Activated T-cell treated with anti-CD3 and anti-CD28 coated beads for 4 hours (primary cell): ENCODE data around the gene ATP2C2.
"Not testable (repeated sequence)": the region's sequence is repeated elsewhere in the genome, so short reads cannot be mapped to it uniquely, and the experiment has no call there.

Experiments
- DNase-seq: peaks from one replicate; pipeline ENCODE4 v3.0.0-alpha.2; 2020

Gene ATP2C2

GRCh38 chr16:84425696-84426095 is 57.4 kb downstream of the ATP2C2 start:
- DNase-seq = no peak

GRCh38 chr16:84426804-84427203 is 58.5 kb downstream of the ATP2C2 start:
- no peak for DNase-seq

- DNase-seq = no peak
Observed at GRCh38 chr16:84427553-84427952, 59.2 kb downstream of the ATP2C2 start.

GRCh38 chr16:84430860-84431259 is 62.5 kb downstream of the ATP2C2 start:
- no peak for DNase-seq

GRCh38 chr16:84434800-84435199 is 66.5 kb downstream of the ATP2C2 start:
- no peak for DNase-seq

- no peak for DNase-seq
Observed at GRCh38 chr16:84436196-84436595, 67.9 kb downstream of the ATP2C2 start.

- DNase-seq = no peak
Observed at GRCh38 chr16:84438971-84439696, 70.8 kb downstream of the ATP2C2 start.

GRCh38 chr16:84442416-84443145 is 74.2 kb downstream of the ATP2C2 start:
- DNase-seq = no peak

GRCh38 chr16:84443166-84443802 is 74.9 kb downstream of the ATP2C2 start:
- DNase-seq = no peak

- DNase-seq = no peak
Observed at GRCh38 chr16:84444476-84444875, 76.1 kb downstream of the ATP2C2 start.

GRCh38 chr16:84446084-84446483 is 77.7 kb downstream of the ATP2C2 start:
- no peak for DNase-seq

- DNase-seq = no peak
Observed at GRCh38 chr16:84446596-84447392, 78.5 kb downstream of the ATP2C2 start.

- no peak for DNase-seq
Observed at GRCh38 chr16:84448444-84448843, 80.1 kb downstream of the ATP2C2 start.

- no peak for DNase-seq
Observed at GRCh38 chr16:84449156-84450140, 81.1 kb downstream of the ATP2C2 start.

- no peak for DNase-seq
Observed at GRCh38 chr16:84450176-84450865, 82.0 kb downstream of the ATP2C2 start.

- not testable (repeated sequence) for DNase-seq
Observed at GRCh38 chr16:84451010-84451676, 82.8 kb downstream of the ATP2C2 start.

GRCh38 chr16:84451781-84452180 is 83.4 kb downstream of the ATP2C2 start:
- DNase-seq = no peak

- DNase-seq = no peak
Observed at GRCh38 chr16:84453061-84453752, 84.9 kb downstream of the ATP2C2 start.

GRCh38 chr16:84454611-84455010 is 86.3 kb downstream of the ATP2C2 start:
- no peak for DNase-seq

GRCh38 chr16:84455031-84455430 is 86.7 kb downstream of the ATP2C2 start:
- no peak for DNase-seq
